ENCODE measurements around the gene ADARB1. TPM values are rescaled to one million over a fixed set of nuclear protein-coding genes. Genes with fewer than 3 reads are reported as not detected.

Gene ADARB1
- total RNA-seq, 1 experiment from 2014 or later, result 14.6 TPM

DNA sequence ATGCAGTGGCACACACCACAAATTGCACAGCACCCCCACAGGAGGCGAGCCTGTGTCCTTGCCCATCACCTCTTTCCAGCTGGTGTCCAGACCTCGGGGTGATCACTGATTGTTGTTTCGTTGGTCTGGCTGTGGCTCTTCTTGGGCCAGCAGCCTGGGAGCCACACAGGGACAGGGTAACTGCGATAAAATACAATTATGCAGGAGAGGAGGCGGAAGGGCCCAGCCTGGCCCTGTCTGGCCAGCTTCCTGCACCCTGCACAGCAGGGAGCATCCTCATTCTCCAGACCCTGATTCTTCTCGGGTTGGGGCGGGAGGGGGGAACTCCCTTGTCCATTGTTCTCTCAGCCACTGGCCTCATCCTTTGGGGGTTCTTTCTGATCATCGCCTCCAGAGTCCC lies 83.6 kb downstream of the ADARB1 start (continued):
- TF ChIP-seq ARID4B (CRISPR knock-in tag; IDR thresholded peaks at IDR 0.05; ENCODE audit: borderline replicate concordance) (no peak), SMAD3 (CRISPR knock-in tag; IDR thresholded peaks at IDR 0.05; ENCODE audit: borderline replicate concordance) (no peak), GABPB1 (CRISPR knock-in tag; IDR thresholded peaks at IDR 0.05) (no peak), FOXP1 (CRISPR knock-in tag; IDR thresholded peaks at IDR 0.05; ENCODE audit: borderline replicate concordance) (no peak), ATF1 (CRISPR knock-in tag; IDR thresholded peaks at IDR 0.05) (no peak), ZNF512 (CRISPR knock-in tag; IDR thresholded peaks at IDR 0.05; ENCODE audit: borderline replicate concordance) (no peak), JAZF1 (CRISPR knock-in tag; IDR thresholded peaks at IDR 0.05) (no peak)

- no peak overlapping the region; the same call in 1 of the 2 replicates for H3K27ac Mint-ChIP-seq
- CTCF ChIA-PET, result interaction anchor here (2.8 to 3.5 kb wide), 2 partner anchors 18 to 20 kb away, joined by 9 to 11 read pairs; no protein-coding TSS in a partner anchor
These were observed 84.4 kb downstream of the ADARB1 start for GRCh38 chr21:45158491-45159423.

DNA sequence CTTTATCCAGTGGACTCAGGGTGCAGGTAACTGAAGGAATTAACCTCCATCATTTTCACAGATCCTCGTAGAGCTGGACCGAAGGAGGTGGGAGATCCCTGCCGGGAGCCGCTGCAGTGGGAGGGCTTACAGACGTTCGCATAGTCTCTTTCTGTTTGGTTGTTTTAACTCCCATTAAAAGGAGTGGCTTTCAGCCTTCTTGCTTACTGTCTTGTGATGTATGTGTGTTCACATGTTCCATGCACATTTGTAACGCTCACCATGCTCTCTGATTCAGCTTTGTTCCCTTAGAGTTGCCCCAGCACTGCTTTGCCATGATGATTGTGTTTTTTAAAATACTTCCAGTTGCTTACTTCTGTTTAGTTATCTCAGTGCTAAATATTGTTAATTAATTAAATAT lies 85.8 kb downstream of the ADARB1 start:
- ATAC-seq, result no peak
- Mint-ChIP-seq H3K27me3 (ENCODE audit: low read depth) (no peaks in the 10 kb centered on the region), H3K4me3 (no peak overlapping the region), H3K9me3 (peaks cover 8% of the 10 kb centered on the region; the same call in 1 of the 2 replicates), H3K4me1 (peaks cover 19% of the 10 kb centered on the region), H3K27ac (no peak overlapping the region), H3K36me3 (no peaks in the 10 kb centered on the region)
- no peak for TF ChIP-seq SMAD3 (CRISPR knock-in tag; IDR thresholded peaks at IDR 0.05; ENCODE audit: borderline replicate concordance)
- TF ChIP-seq, protein P1, sequence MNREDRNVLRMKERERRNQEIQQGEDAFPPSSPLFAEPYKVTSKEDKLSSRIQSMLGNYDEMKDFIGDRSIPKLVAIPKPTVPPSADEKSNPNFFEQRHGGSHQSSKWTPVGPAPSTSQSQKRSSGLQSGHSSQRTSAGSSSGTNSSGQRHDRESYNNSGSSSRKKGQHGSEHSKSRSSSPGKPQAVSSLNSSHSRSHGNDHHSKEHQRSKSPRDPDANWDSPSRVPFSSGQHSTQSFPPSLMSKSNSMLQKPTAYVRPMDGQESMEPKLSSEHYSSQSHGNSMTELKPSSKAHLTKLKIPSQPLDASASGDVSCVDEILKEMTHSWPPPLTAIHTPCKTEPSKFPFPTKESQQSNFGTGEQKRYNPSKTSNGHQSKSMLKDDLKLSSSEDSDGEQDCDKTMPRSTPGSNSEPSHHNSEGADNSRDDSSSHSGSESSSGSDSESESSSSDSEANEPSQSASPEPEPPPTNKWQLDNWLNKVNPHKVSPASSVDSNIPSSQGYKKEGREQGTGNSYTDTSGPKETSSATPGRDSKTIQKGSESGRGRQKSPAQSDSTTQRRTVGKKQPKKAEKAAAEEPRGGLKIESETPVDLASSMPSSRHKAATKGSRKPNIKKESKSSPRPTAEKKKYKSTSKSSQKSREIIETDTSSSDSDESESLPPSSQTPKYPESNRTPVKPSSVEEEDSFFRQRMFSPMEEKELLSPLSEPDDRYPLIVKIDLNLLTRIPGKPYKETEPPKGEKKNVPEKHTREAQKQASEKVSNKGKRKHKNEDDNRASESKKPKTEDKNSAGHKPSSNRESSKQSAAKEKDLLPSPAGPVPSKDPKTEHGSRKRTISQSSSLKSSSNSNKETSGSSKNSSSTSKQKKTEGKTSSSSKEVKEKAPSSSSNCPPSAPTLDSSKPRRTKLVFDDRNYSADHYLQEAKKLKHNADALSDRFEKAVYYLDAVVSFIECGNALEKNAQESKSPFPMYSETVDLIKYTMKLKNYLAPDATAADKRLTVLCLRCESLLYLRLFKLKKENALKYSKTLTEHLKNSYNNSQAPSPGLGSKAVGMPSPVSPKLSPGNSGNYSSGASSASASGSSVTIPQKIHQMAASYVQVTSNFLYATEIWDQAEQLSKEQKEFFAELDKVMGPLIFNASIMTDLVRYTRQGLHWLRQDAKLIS (CRISPR knock-in tag; IDR thresholded peaks at IDR 0.05; ENCODE audit: borderline replicate concordance), result no peak
- CTCF ChIA-PET, result interaction anchor here (3.5 kb wide), 1 partner anchor 22 kb away, joined by 11 read pairs; no protein-coding TSS in a partner anchor
- DNase-seq (ENCODE audit: low spot score), result no peak
- POLR2A ChIA-PET, result no interaction called here

More at GRCh38 chr21:45158491-45159423, 84.4 kb downstream of the ADARB1 start:
- H3K27me3 Mint-ChIP-seq (ENCODE audit: low read depth), result no peaks in the 10 kb centered on the region
- H3K36me3 Mint-ChIP-seq, result no peaks in the 10 kb centered on the region
- POLR2A ChIA-PET, result no interaction called here
- peaks cover 8% of the 10 kb centered on the region; the same call in 1 of the 2 replicates for H3K9me3 Mint-ChIP-seq
- DNase-seq (ENCODE audit: low spot score) (no peak), ATAC-seq (no peak)
- peaks cover 19% of the 10 kb centered on the region for H3K4me1 Mint-ChIP-seq
- no peak overlapping the region for H3K4me3 Mint-ChIP-seq
- TF ChIP-seq ZNF121 (CRISPR knock-in tag; IDR thresholded peaks at IDR 0.05) (no peak), ZNF396 (CRISPR knock-in tag; IDR thresholded peaks at IDR 0.05; ENCODE audit: borderline replicate concordance) (no peak), JAZF1 (CRISPR knock-in tag; IDR thresholded peaks at IDR 0.05) (no peak), ZNF219 (CRISPR knock-in tag; IDR thresholded peaks at IDR 0.05; ENCODE audit: borderline replicate concordance) (no peak), SMAD3 (CRISPR knock-in tag; IDR thresholded peaks at IDR 0.05; ENCODE audit: borderline replicate concordance) (no peak), ESRRA (CRISPR knock-in tag; IDR thresholded peaks at IDR 0.05; ENCODE audit: borderline replicate concordance) (no peak), ZNF423 (CRISPR knock-in tag; IDR thresholded peaks at IDR 0.05) (no peak), GABPB1 (CRISPR knock-in tag; IDR thresholded peaks at IDR 0.05) (no peak), KAT7 (CRISPR knock-in tag; IDR thresholded peaks at IDR 0.05; ENCODE audit: borderline replicate concordance) (no peak), GTF2I (CRISPR knock-in tag; conservative IDR thresholded peaks at IDR 0.05) (no peak), ETV6 (CRISPR knock-in tag; IDR thresholded peaks at IDR 0.05) (no peak), OVOL2 (CRISPR knock-in tag; IDR thresholded peaks at IDR 0.05; ENCODE audit: borderline replicate concordance) (no peak), FOXJ3 (CRISPR knock-in tag; IDR thresholded peaks at IDR 0.05; ENCODE audit: borderline replicate concordance) (no peak), SOX15 (CRISPR knock-in tag; IDR thresholded peaks at IDR 0.05) (no peak), ZBTB21 (CRISPR knock-in tag; IDR thresholded peaks at IDR 0.05; ENCODE audit: borderline replicate concordance) (no peak)
- TF ChIP-seq, protein P2, sequence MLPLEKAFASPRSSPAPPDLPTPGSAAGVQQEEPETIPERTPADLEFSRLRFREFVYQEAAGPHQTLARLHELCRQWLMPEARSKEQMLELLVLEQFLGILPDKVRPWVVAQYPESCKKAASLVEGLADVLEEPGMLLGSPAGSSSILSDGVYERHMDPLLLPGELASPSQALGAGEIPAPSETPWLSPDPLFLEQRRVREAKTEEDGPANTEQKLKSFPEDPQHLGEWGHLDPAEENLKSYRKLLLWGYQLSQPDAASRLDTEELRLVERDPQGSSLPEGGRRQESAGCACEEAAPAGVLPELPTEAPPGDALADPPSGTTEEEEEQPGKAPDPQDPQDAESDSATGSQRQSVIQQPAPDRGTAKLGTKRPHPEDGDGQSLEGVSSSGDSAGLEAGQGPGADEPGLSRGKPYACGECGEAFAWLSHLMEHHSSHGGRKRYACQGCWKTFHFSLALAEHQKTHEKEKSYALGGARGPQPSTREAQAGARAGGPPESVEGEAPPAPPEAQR (CRISPR knock-in tag; IDR thresholded peaks at IDR 0.05), result no peak

Data from WTC11 (cell line).